Activated naive CD8-positive, alpha-beta T cell treated with anti-CD3 and anti-CD28 coated beads for 36 hours (primary cell): ENCODE results near the gene LGI4. TPM values are rescaled to one million over a fixed set of nuclear protein-coding genes. Genes with fewer than 3 reads are reported as not detected.
A peak's percentile ranks its signal among the peaks of the same experiment; 100 is the strongest.
"Not testable (repeated sequence)": the region's sequence is repeated elsewhere in the genome, so short reads cannot be mapped to it uniquely, and the experiment has no call there.

Experiments
- DNase-seq: peaks from one replicate; pipeline ENCODE4 v3.0.0; 2021
- H3K27ac Mint-ChIP-seq: one replicate; pipeline ENCODE4 v1.8.0; 2022; ENCODE audit warnings: mild to moderate bottlenecking, moderate library complexity, mixed read lengths
- H3K27me3 Mint-ChIP-seq: one replicate; pipeline ENCODE4 v1.8.0; 2022; ENCODE audit warnings: mild to moderate bottlenecking, mixed read lengths
- H3K36me3 Mint-ChIP-seq: one replicate; pipeline ENCODE4 v1.8.0; 2021; ENCODE audit warnings: mild to moderate bottlenecking, mixed read lengths
- H3K4me1 Mint-ChIP-seq: one replicate; pipeline ENCODE4 v1.8.0; 2021; ENCODE audit warnings: mixed read lengths
- H3K4me3 Mint-ChIP-seq: one replicate; pipeline ENCODE4 v1.8.0; 2022; ENCODE audit warnings: mild to moderate bottlenecking, moderate library complexity, mixed read lengths
- H3K9me3 Mint-ChIP-seq: one replicate; pipeline ENCODE4 v1.8.0; 2022; ENCODE audit warnings: mixed read lengths
- total RNA-seq, 2 experiments: library from RNA; stranded (reverse); gene quantifications; one replicate each; pipeline ENCODE4 v1.2.3, GENCODE V29; 2021

LGI4 gene
- total RNA-seq, 2 experiments from 2014 or later: not detected

- Mint-ChIP-seq H3K9me3 (no peaks in the 10 kb centered on the region), H3K4me3 (peak overlapping the region; percentile 97), H3K36me3 (peaks cover 36% of the 10 kb centered on the region), H3K27me3 (no peaks in the 10 kb centered on the region), H3K27ac (peak overlapping the region; percentile 99), H3K4me1 (peaks cover 35% of the 10 kb centered on the region)
- DNase-seq: peak; percentile 83
Observed at GRCh38 chr19:35153701-35154524, 19.1 kb upstream of the LGI4 start.

GRCh38 chr19:35153129-35153522 is 18.3 kb upstream of the LGI4 start:
- DNase-seq, H3K27me3 Mint-ChIP-seq, H3K9me3 Mint-ChIP-seq: not testable (repeated sequence)
- H3K27ac Mint-ChIP-seq: peak overlapping the region; percentile 55
- H3K36me3 Mint-ChIP-seq: peaks cover 28% of the 10 kb centered on the region
- peaks cover 29% of the 10 kb centered on the region for H3K4me1 Mint-ChIP-seq
- H3K4me3 Mint-ChIP-seq: peak overlapping the region; percentile 97

GRCh38 chr19:35151273-35152065 is 16.6 kb upstream of the LGI4 start:
- peaks cover 15% of the 10 kb centered on the region for H3K4me1 Mint-ChIP-seq
- no peak for DNase-seq
- no peaks in the 10 kb centered on the region for H3K9me3 Mint-ChIP-seq
- H3K4me3 Mint-ChIP-seq: no peak overlapping the region
- H3K36me3 Mint-ChIP-seq: peaks cover 13% of the 10 kb centered on the region
- no peaks in the 10 kb centered on the region for H3K27me3 Mint-ChIP-seq
- H3K27ac Mint-ChIP-seq: no peak overlapping the region

GRCh38 chr19:35150445-35150844 is 15.6 kb upstream of the LGI4 start:
- Mint-ChIP-seq H3K4me1 (peaks cover 10% of the 10 kb centered on the region), H3K27ac (no peak overlapping the region), H3K9me3 (no peaks in the 10 kb centered on the region), H3K36me3 (peaks cover 3% of the 10 kb centered on the region), H3K27me3 (no peaks in the 10 kb centered on the region), H3K4me3 (no peak overlapping the region)
- no peak for DNase-seq

DNA sequence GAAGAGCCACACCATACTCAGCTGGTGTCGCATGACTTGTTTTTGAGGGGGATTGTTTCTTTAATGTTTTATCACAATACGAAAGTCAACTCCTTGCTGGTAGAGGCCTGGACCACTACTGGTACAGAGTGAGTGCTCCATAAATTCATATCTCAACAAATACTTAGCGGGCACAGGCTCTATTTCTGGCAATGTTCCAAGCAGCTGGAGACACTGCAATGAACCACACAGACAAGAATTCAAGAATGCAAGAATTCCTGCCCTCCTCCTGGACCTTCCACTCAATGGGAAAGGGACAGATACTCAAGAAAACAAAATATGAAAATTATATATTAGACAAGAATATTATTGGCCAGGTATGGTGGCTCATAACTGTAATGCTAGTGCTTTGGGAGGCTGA is 14.6 kb upstream of the LGI4 start:
- Mint-ChIP-seq H3K36me3 (no peaks in the 10 kb centered on the region), H3K27ac (no peak overlapping the region), H3K4me1 (peaks cover 16% of the 10 kb centered on the region), H3K27me3 (no peaks in the 10 kb centered on the region), H3K9me3 (no peaks in the 10 kb centered on the region), H3K4me3 (no peak overlapping the region)
- no peak for DNase-seq

DNA sequence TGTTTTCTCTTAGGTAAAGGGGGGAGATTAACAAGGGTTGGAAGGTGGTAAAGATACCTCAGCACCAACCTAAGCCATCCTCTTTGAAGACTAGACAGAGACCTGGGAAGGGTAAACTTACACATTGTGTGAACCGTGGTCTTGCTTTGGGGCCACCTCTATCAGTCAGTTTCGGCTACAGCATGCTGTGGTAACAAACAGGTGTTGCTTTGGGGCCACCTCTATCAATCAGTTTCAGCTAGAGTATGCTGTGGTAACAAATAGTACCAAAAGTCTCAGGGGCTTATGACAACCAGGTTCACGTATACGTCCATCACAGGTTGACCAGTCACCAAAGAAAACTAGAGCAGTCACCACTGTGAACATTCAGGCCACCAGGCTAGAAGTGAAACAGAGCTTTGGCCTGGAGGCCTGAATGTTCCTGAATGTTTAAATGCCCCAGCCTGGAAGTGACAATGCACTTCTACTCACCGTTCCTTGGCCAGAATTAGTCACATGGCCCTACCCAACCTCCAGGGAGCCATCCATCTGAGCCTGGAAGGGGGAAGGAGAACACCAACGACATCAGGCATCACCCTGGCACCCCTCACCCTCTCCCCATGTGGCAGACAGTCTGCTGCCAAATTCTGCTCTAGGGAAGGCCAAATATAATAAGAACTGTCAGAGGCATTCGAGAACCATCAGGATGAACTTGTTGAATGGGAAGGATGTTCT is 12.0 kb upstream of the LGI4 start:
- no peak for DNase-seq
- Mint-ChIP-seq H3K4me1 (peaks cover 14% of the 10 kb centered on the region), H3K36me3 (no peaks in the 10 kb centered on the region), H3K4me3 (no peak overlapping the region), H3K27ac (peak overlapping the region; percentile 57), H3K9me3 (no peaks in the 10 kb centered on the region), H3K27me3 (no peaks in the 10 kb centered on the region)

DNA sequence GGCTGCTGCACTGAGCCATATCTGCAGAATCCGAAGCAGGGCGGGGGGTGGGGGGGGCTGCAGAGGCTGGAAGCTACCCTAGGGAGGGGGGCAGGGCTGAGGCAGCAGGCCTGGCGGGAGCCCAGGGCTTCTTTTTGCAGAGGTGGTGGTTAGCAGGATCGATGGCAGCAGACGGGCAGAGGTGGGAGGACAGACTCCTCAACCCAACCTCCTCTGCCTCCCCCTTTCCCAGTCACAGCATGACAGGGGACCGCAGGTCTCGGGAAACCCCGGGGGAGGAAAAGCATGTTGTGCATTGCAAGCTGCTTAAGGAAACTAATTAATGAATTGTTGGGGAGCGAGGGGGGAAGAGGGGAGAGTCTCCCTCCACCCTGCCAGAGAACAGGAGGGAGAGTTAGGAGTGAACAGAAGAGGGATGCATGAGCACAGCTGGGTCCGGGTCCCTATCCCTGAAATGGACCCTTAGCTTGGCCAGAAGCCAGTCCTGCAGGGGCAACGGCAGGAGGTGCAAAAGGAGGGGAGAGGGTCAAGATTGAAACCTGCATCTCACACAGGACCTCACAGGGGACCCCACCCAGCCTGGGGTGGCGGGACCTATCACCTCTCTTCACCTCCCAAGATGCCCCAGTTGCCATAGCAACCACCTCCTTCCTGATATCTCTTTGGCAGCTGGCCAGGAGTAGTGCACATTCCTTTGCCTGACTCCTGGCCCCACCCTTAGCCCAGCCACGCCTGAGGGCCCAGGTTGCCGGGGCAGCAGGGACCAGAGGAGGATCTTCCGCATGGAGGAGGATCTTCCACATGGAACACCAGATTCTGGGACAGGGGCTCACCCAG is 10.0 kb upstream of the LGI4 start:
- H3K27me3 Mint-ChIP-seq: no peaks in the 10 kb centered on the region
- H3K36me3 Mint-ChIP-seq: no peaks in the 10 kb centered on the region
- DNase-seq: no peak
- no peaks in the 10 kb centered on the region for H3K9me3 Mint-ChIP-seq
- H3K4me1 Mint-ChIP-seq: peaks cover 26% of the 10 kb centered on the region
- no peak overlapping the region for H3K4me3 Mint-ChIP-seq
- no peak overlapping the region for H3K27ac Mint-ChIP-seq

- peaks cover 26% of the 10 kb centered on the region for H3K4me1 Mint-ChIP-seq
- no peak overlapping the region for H3K4me3 Mint-ChIP-seq
- H3K36me3 Mint-ChIP-seq: no peaks in the 10 kb centered on the region
Observed at GRCh38 chr19:35144259-35144599, 9.4 kb upstream of the LGI4 start.

DNA sequence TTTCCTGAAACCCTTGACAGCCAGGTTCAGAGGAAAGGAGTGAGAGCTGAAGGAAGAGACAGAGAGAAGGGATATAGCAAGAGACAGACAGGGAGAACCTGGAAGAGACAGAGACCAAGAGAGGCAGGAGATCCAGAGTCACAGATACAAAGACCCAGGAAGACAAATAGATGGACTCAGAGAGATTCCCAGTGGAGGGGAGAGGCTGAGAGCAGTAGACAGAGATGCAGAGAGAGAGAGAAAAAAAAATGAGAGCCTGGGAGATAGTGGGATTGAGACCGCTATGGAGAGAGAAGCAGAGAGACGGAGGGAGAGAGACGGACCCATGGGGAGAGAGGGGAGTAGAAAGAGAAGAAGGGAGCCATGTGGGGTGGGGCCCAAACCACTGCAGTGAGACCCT is 9.0 kb upstream of the LGI4 start:
- Mint-ChIP-seq H3K36me3 (no peaks in the 10 kb centered on the region), H3K4me3 (no peak overlapping the region), H3K27me3 (no peaks in the 10 kb centered on the region), H3K4me1 (peaks cover 26% of the 10 kb centered on the region), H3K9me3 (no peaks in the 10 kb centered on the region), H3K27ac (no peak overlapping the region)
- DNase-seq: no peak

More at GRCh38 chr19:35144259-35144599, 9.4 kb upstream of the LGI4 start:
- Mint-ChIP-seq H3K9me3 (no peaks in the 10 kb centered on the region), H3K27me3 (no peaks in the 10 kb centered on the region), H3K27ac (no peak overlapping the region)
- DNase-seq: no peak

DNA sequence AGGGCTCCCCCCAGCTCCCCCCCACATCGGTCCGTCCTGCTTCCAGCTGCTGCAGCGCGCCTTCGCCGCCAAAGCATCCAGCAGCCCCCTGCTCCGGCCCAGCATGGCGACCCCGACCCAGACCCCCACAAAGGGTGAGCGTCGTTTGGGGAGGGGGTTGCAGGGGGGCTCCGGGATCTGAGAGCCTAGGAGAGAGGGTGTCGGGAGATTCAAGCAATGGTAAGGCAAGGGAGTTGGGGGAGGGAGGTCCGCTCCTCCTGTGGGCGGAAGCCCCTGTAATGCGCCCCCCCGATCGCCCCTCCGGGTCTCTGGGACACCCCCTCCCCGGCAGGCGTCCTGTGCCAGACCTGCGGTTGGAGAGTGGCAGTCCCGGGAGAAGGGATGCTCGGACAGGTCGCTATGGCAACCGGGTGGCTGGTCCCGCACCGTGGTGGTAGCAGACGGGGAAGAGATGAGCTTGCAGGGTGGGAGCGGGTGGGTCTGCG is 8.4 kb upstream of the LGI4 start, which contains the start of gene FXYD7:
Gene FXYD7 (plus strand): TSS at position 25 of the 485 bp plus-strand sequence. CDS start 79 bp downstream, at position 104.
- no peaks in the 10 kb centered on the region for H3K9me3 Mint-ChIP-seq
- DNase-seq: no peak
- peaks cover 26% of the 10 kb centered on the region for H3K4me1 Mint-ChIP-seq
- no peaks in the 10 kb centered on the region for H3K36me3 Mint-ChIP-seq
- H3K27ac Mint-ChIP-seq: no peak within 1 kb of the TSS
- peak within 1 kb of the TSS; percentile 82 for H3K4me3 Mint-ChIP-seq
- no peaks in the 10 kb centered on the region for H3K27me3 Mint-ChIP-seq

DNA sequence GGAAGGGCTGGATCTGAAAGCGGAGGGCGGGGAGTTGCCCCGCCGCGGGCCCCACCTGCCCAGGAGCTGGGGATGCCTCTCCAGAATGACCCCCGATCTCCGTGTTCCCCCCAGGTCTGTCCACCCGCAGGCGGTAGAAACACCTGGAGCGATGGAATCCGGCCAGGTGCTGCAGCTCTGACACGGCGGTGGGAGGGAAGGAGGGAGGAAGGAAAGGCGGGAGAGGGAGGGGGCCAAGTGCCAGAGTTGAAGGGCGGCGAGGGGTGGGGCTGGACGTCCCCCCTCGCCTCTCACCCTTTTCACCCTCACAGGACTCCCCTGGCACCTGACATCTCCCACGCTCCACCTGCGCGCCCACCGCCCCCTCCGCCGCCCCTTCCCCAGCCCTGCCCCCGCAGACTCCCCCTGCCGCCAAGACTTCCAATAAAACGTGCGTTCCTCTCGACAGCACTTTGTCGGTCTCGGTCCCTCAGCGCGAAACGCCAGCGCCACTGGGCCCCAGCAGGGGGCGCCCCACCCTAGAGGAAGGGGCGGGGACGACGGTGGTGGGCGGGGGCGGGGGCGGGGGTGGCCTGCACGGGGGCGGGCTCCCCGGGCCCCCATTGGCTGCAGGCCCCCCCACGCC is 7.9 kb upstream of the LGI4 start:
- Mint-ChIP-seq H3K9me3 (no peaks in the 10 kb centered on the region), H3K36me3 (no peaks in the 10 kb centered on the region), H3K4me3 (peak overlapping the region; percentile 68), H3K4me1 (peaks cover 26% of the 10 kb centered on the region), H3K27me3 (no peaks in the 10 kb centered on the region), H3K27ac (no peak overlapping the region)
- DNase-seq: peak; percentile 66

DNA sequence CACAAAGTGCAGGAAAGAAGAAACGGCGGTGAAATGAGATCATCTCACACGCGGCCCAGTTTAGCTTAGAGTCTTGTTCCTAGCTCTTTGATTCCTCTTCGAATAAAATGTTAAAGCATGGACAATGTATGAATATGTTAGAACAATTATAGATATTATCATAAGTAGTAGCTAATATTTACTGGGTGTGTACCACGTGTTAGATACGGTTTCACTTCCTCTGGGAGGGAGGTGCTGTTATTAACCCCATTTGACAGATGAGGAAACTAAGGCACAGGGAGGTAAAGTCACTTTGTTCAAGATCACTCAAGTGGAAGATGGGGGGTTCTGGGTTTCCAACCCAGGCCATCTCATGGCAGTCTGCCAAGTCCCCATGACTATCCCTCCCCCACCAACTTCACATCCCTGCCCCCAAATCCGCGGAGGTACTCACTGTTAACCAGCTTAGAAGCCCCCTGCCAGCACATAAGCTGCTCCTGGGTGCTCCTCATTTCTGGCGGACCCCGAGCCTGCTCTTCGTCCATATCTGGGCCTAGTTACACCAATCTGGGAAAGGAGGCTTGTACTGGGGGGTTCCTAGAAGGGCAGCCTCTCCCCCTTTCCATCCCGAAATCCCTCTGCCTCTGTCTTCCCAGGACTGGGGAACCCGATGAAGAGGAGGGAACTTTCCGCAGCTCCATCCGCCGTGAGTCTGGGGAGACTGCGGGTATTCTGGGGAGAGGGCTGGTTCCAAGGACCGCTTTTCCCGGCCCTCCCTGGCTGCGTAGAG is 7.2 kb upstream of the LGI4 start:
- Mint-ChIP-seq H3K36me3 (no peaks in the 10 kb centered on the region), H3K4me3 (peak overlapping the region; percentile 82), H3K4me1 (peaks cover 26% of the 10 kb centered on the region), H3K27me3 (no peaks in the 10 kb centered on the region), H3K9me3 (no peaks in the 10 kb centered on the region), H3K27ac (peak overlapping the region; percentile 62)
- DNase-seq: no peak
